HEK293 (cell line): ENCODE measurements around the gene RNF123.
"Not testable (repeated sequence)": the region's sequence is repeated elsewhere in the genome, so short reads cannot be mapped to it uniquely, and the experiment has no call there.

Source experiments
- CTCF ChIA-PET: fragments of 350-600 bp; formaldehyde crosslinking; extraction: SDS; loops from one replicate; lab custom pipeline; 2021; ENCODE audit warnings: antibody characterized with exemption; lab: Yijun Ruan, JAX
- POLR2A ChIA-PET: fragments of 300-600 bp; formaldehyde crosslinking; extraction: SDS; loops from one replicate; lab custom pipeline; 2020; ENCODE audit warnings: antibody characterized with exemption, inconsistent platforms; lab: Yijun Ruan, JAX
- H3K27ac ChIP-seq: fragments of 200-500 bp; sonication (Bioruptor generic); 2 replicates; pipeline ENCODE4 v1.5.1; 2014; ENCODE audit warnings: low read depth, low read length, control low read depth, inconsistent platforms; ENCODE audit errors: extremely low read depth
- H3K36me3 ChIP-seq, 2 experiments: fragments of 200-500 bp in 1 of 2; sonication (Bioruptor generic) in 1 of 2; 1 replicate in 1 of 2; 2 replicates in 1 of 2; pipeline ENCODE4 v1.5.1; 2014 to 2017; ENCODE audit warnings: inconsistent platforms in 2 of 2, low read length in 2 of 2; ENCODE audit not compliant: control insufficient read depth in 2 of 2, insufficient read depth in 1 of 2
- H3K4me1 ChIP-seq: fragments of 200-500 bp; sonication (Bioruptor generic); 2 replicates; pipeline ENCODE4 v1.5.1; 2014; ENCODE audit warnings: mild to moderate bottlenecking, low read length, inconsistent platforms; ENCODE audit not compliant: control insufficient read depth, insufficient read depth
- H3K4me3 ChIP-seq: 2 replicates; pipeline ENCODE4 v1.5.1; 2011; ENCODE audit warnings: low read depth, mild to moderate bottlenecking, control low read depth, low read length, moderate library complexity
- H3K9me3 ChIP-seq: fragments of 200-500 bp; sonication (Bioruptor generic); 2 replicates; pipeline ENCODE4 v1.5.1; 2014; ENCODE audit warnings: low read depth, low read length, inconsistent platforms; ENCODE audit not compliant: control insufficient read depth, insufficient read depth
- GLIS2 ChIP-seq: fragments of 450-650 bp; formaldehyde crosslinking; IDR thresholded peaks from 2 replicates; pipeline ENCODE4 v1.5.1; 2016; ENCODE audit warnings: missing biosample characterization, missing genetic modification characterization
- HOXA7 ChIP-seq: sonication (generic); formaldehyde crosslinking; IDR thresholded peaks from 2 replicates; pipeline ENCODE4 v1.8.1; 2022; ENCODE audit warnings: missing genetic modification reagents, borderline replicate concordance
- KLF9 ChIP-seq: fragments of 450-650 bp; formaldehyde crosslinking; IDR thresholded peaks from 2 replicates; pipeline ENCODE4 v1.5.1; 2016; ENCODE audit warnings: missing biosample characterization, missing genetic modification characterization, low read depth
- MYNN ChIP-seq: fragments of 450-650 bp; formaldehyde crosslinking; IDR thresholded peaks from 2 replicates; pipeline ENCODE4 v1.5.1; 2016; ENCODE audit warnings: missing biosample characterization, missing genetic modification characterization, borderline replicate concordance
- RBAK ChIP-seq: fragments of 450-650 bp; formaldehyde crosslinking; IDR thresholded peaks from 2 replicates; pipeline ENCODE4 v1.5.1; 2016; ENCODE audit warnings: missing biosample characterization, missing genetic modification characterization
- SCRT1 ChIP-seq: fragments of 450-650 bp; formaldehyde crosslinking; IDR thresholded peaks from 2 replicates; pipeline ENCODE4 v1.5.1; 2016; ENCODE audit warnings: missing biosample characterization, missing genetic modification characterization, borderline replicate concordance
- ZBTB21 ChIP-seq: fragments of 450-650 bp; formaldehyde crosslinking; IDR thresholded peaks from 2 replicates; pipeline ENCODE4 v1.5.1; 2017; ENCODE audit warnings: missing biosample characterization, missing genetic modification characterization
- ZNF121 ChIP-seq: fragments of 450-650 bp; formaldehyde crosslinking; IDR thresholded peaks from 2 replicates; pipeline ENCODE4 v1.5.1; 2016; ENCODE audit warnings: missing biosample characterization, missing genetic modification characterization
- ZNF175 ChIP-seq: fragments of 450-650 bp; formaldehyde crosslinking; IDR thresholded peaks from 2 replicates; pipeline ENCODE4 v1.5.1; 2016; ENCODE audit warnings: missing biosample characterization, missing genetic modification characterization
- ZNF2 ChIP-seq: fragments of 450-650 bp; formaldehyde crosslinking; IDR thresholded peaks from 2 replicates; pipeline ENCODE4 v1.5.1; 2016; ENCODE audit warnings: missing biosample characterization, missing genetic modification characterization
- ZNF302 ChIP-seq: fragments of 450-650 bp; formaldehyde crosslinking; IDR thresholded peaks from 2 replicates; pipeline ENCODE4 v1.5.1; 2016; ENCODE audit warnings: missing biosample characterization, missing genetic modification characterization, low read depth
- ZNF341 ChIP-seq: fragments of 450-650 bp; formaldehyde crosslinking; IDR thresholded peaks from 2 replicates; pipeline ENCODE4; 2016; ENCODE audit warnings: low read depth, missing biosample characterization, missing genetic modification characterization
- ZNF416 ChIP-seq: fragments of 450-650 bp; formaldehyde crosslinking; IDR thresholded peaks from 2 replicates; pipeline ENCODE4 v1.5.1; 2016; ENCODE audit warnings: missing biosample characterization, missing genetic modification characterization
- ZNF510 ChIP-seq: fragments of 450-650 bp; formaldehyde crosslinking; IDR thresholded peaks from 2 replicates; pipeline ENCODE4 v1.5.1; 2018; ENCODE audit warnings: mild to moderate bottlenecking, missing genetic modification characterization, missing biosample characterization; ENCODE audit not compliant: insufficient replicate concordance
- ZNF548 ChIP-seq: fragments of 450-650 bp; formaldehyde crosslinking; IDR thresholded peaks from 2 replicates; pipeline ENCODE4 v1.5.1; 2016; ENCODE audit warnings: missing biosample characterization, missing genetic modification characterization
- ZNF580 ChIP-seq: fragments of 450-650 bp; formaldehyde crosslinking; IDR thresholded peaks from 2 replicates; pipeline ENCODE4 v1.5.1; 2016; ENCODE audit warnings: missing biosample characterization, missing genetic modification characterization
- ZNF623 ChIP-seq: fragments of 450-650 bp; formaldehyde crosslinking; IDR thresholded peaks from 2 replicates; pipeline ENCODE4 v1.5.1; 2016; ENCODE audit warnings: missing biosample characterization, missing genetic modification characterization
- ZNF624 ChIP-seq: fragments of 450-650 bp; formaldehyde crosslinking; IDR thresholded peaks from 2 replicates; pipeline ENCODE4 v1.5.1; 2017; ENCODE audit warnings: missing biosample characterization, missing genetic modification characterization
- ZNF654 ChIP-seq: fragments of 450-650 bp; formaldehyde crosslinking; IDR thresholded peaks from 2 replicates; pipeline ENCODE4 v1.5.1; 2016; ENCODE audit warnings: low read depth, missing biosample characterization, missing genetic modification characterization
- ZNF768 ChIP-seq: fragments of 450-650 bp; formaldehyde crosslinking; IDR thresholded peaks from 2 replicates; pipeline ENCODE4 v1.5.1; 2018; ENCODE audit warnings: missing biosample characterization, mild to moderate bottlenecking, missing genetic modification characterization
- ZNF843 ChIP-seq: fragments of 450-650 bp; formaldehyde crosslinking; IDR thresholded peaks from 2 replicates; pipeline ENCODE4 v1.5.1; 2016; ENCODE audit warnings: missing biosample characterization, missing genetic modification characterization
- ZSCAN16 ChIP-seq: fragments of 450-650 bp; formaldehyde crosslinking; IDR thresholded peaks from 2 replicates; pipeline ENCODE4 v1.5.1; 2016; ENCODE audit warnings: missing biosample characterization, missing genetic modification characterization
- TF ChIP-seq, protein P1 (sequence below): fragments of 450-650 bp; formaldehyde crosslinking; IDR thresholded peaks from 2 replicates; pipeline ENCODE4 v1.5.1; 2016; ENCODE audit warnings: missing biosample characterization, missing genetic modification characterization
- TF ChIP-seq, protein P2 (sequence below): fragments of 450-650 bp; formaldehyde crosslinking; IDR thresholded peaks from 2 replicates; pipeline ENCODE4 v1.5.1; 2016; ENCODE audit warnings: missing biosample characterization, missing genetic modification characterization
- TF ChIP-seq, protein P3 (sequence below): fragments of 450-650 bp; formaldehyde crosslinking; IDR thresholded peaks from 2 replicates; pipeline ENCODE4 v1.5.1; 2017; ENCODE audit warnings: missing biosample characterization, missing genetic modification characterization

Gene RNF123

DNA sequence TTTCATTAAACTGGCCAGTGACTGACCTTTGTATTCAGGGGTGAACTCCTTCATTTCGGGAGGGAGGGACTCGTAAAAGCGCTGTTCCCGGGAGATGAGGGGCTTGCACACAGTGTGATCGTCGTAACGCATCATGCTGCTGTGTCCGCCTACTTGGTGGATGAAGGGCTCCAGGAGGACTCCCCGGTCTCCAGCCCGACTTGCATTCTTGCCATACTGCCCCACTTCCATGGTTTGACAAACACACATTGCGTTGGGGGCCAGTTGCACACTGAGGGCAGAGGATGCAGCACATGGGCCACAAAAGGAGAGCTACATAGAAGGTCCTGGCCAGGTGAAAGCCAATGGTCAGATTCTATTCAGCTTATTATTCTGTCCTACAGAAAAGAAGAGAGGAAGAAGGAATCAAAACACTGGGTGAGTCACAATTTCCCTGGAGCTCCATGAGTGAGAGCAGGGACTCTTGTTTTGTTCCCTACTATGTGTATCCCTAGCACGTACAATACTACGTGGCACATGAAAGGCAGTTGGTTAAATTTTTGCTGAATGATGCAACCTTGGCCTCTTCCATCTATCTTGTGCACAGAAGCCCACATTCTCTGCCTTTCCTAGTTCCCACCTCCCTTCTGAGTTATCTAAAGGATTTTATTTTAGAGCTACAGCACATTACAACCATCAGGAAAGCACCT, 58.6 kb downstream of the RNF123 start:
- TF ChIP-seq ZNF548 (tag by site-specific recombination) (no peak), ZNF341 (tag by site-specific recombination) (no peak), ZNF2 (no peak), ZSCAN16 (no peak), ZBTB21 (tag by site-specific recombination) (no peak), SCRT1 (tag by site-specific recombination) (no peak), KLF9 (tag by site-specific recombination) (no peak), ZNF302 (tag by site-specific recombination) (no peak), ZNF510 (tag by site-specific recombination) (no peak), ZNF623 (tag by site-specific recombination) (no peak)
- TF ChIP-seq, protein P1, sequence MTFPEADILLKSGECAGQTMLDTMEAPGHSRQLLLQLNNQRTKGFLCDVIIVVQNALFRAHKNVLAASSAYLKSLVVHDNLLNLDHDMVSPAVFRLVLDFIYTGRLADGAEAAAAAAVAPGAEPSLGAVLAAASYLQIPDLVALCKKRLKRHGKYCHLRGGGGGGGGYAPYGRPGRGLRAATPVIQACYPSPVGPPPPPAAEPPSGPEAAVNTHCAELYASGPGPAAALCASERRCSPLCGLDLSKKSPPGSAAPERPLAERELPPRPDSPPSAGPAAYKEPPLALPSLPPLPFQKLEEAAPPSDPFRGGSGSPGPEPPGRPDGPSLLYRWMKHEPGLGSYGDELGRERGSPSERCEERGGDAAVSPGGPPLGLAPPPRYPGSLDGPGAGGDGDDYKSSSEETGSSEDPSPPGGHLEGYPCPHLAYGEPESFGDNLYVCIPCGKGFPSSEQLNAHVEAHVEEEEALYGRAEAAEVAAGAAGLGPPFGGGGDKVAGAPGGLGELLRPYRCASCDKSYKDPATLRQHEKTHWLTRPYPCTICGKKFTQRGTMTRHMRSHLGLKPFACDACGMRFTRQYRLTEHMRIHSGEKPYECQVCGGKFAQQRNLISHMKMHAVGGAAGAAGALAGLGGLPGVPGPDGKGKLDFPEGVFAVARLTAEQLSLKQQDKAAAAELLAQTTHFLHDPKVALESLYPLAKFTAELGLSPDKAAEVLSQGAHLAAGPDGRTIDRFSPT (tag by site-specific recombination): no peak
- ChIA-PET POLR2A (no interaction called here), CTCF (no interaction called here)
- Histone ChIP-seq H3K27ac (no peak overlapping the region), H3K4me3 (no peak overlapping the region), H3K4me1 (no peaks in the 10 kb centered on the region), H3K9me3 (no peaks in the 10 kb centered on the region), H3K36me3 (peaks cover 3 to 46% of the 10 kb centered on the region in 2 experiments; a peak in 2 of 3 replicates)

DNA sequence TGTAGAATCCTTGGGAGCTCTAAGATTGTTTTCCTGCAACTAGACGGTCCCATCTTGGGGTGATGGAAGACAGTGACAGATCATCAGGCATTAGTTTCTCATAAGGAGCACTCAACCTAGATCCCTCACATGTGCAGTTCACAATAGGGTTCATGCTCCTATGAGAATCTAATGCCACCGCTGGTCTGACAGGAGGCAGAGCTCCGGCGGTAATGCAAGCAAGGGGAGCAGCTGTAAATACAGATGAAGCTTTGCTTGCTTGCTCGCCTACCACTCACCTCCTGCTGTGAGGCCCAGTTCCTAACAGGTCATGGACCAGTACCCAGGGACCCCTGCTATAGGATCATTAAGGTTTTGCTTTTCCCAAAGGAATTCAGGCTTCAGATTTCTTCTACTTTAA, 59.5 kb downstream of the RNF123 start:
- H3K36me3 ChIP-seq: peaks cover 0 to 38% of the 10 kb centered on the region in 2 experiments; a peak in 2 of 3 replicates
- H3K9me3 ChIP-seq, POLR2A ChIA-PET, H3K4me3 ChIP-seq, H3K4me1 ChIP-seq, H3K27ac ChIP-seq: not testable (repeated sequence)
- CTCF ChIA-PET: interaction anchor here (0.7 kb wide), 1 partner anchor 8 kb away, joined by 3 read pairs; no protein-coding TSS in a partner anchor

GRCh38 chr3:49750056-49750455, 60.7 kb downstream of the RNF123 start:
- CTCF ChIA-PET: no interaction called here
- H3K9me3 ChIP-seq: no peaks in the 10 kb centered on the region
- H3K4me1 ChIP-seq: no peaks in the 10 kb centered on the region
- no peak overlapping the region for H3K4me3 ChIP-seq
- H3K36me3 ChIP-seq: peaks cover 0 to 31% of the 10 kb centered on the region in 2 experiments; a peak in 2 of 3 replicates
- H3K27ac ChIP-seq: no peak overlapping the region
- POLR2A ChIA-PET: no interaction called here
- TF ChIP-seq ZNF416 (tag by site-specific recombination) (no peak), HOXA7 (CRISPR knock-in tag) (no peak), ZNF175 (tag by site-specific recombination) (no peak), ZNF843 (tag by site-specific recombination) (no peak), ZNF580 (tag by site-specific recombination) (no peak), ZNF121 (tag by site-specific recombination) (no peak), GLIS2 (tag by site-specific recombination) (no peak), RBAK (tag by site-specific recombination) (no peak), ZNF768 (tag by site-specific recombination) (no peak), MYNN (no peak), ZNF624 (tag by site-specific recombination) (no peak), ZNF654 (no peak)
- TF ChIP-seq, protein P2, sequence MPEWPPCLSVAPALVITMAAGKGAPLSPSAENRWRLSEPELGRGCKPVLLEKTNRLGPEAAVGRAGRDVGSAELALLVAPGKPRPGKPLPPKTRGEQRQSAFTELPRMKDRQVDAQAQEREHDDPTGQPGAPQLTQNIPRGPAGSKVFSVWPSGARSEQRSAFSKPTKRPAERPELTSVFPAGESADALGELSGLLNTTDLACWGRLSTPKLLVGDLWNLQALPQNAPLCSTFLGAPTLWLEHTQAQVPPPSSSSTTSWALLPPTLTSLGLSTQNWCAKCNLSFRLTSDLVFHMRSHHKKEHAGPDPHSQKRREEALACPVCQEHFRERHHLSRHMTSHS (tag by site-specific recombination): no peak
- TF ChIP-seq, protein P3, sequence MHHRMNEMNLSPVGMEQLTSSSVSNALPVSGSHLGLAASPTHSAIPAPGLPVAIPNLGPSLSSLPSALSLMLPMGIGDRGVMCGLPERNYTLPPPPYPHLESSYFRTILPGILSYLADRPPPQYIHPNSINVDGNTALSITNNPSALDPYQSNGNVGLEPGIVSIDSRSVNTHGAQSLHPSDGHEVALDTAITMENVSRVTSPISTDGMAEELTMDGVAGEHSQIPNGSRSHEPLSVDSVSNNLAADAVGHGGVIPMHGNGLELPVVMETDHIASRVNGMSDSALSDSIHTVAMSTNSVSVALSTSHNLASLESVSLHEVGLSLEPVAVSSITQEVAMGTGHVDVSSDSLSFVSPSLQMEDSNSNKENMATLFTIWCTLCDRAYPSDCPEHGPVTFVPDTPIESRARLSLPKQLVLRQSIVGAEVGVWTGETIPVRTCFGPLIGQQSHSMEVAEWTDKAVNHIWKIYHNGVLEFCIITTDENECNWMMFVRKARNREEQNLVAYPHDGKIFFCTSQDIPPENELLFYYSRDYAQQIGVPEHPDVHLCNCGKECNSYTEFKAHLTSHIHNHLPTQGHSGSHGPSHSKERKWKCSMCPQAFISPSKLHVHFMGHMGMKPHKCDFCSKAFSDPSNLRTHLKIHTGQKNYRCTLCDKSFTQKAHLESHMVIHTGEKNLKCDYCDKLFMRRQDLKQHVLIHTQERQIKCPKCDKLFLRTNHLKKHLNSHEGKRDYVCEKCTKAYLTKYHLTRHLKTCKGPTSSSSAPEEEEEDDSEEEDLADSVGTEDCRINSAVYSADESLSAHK (tag by site-specific recombination): no peak
